HEK293 (cell line): ENCODE measurements around the gene UBL7.

Experiments
- CTCF ChIA-PET: fragments of 350-600 bp; formaldehyde crosslinking; extraction: SDS; loops from one replicate; lab custom pipeline; 2021; ENCODE audit warnings: antibody characterized with exemption; lab: Yijun Ruan, JAX
- POLR2A ChIA-PET: fragments of 300-600 bp; formaldehyde crosslinking; extraction: SDS; loops from one replicate; lab custom pipeline; 2020; ENCODE audit warnings: antibody characterized with exemption, inconsistent platforms; lab: Yijun Ruan, JAX
- H3K27ac ChIP-seq: fragments of 200-500 bp; sonication (Bioruptor generic); 2 replicates; pipeline ENCODE4 v1.5.1; 2014; ENCODE audit warnings: low read depth, low read length, control low read depth, inconsistent platforms; ENCODE audit errors: extremely low read depth
- H3K36me3 ChIP-seq, 2 experiments: fragments of 200-500 bp in 1 of 2; sonication (Bioruptor generic) in 1 of 2; 1 replicate in 1 of 2; 2 replicates in 1 of 2; pipeline ENCODE4 v1.5.1; 2014 to 2017; ENCODE audit warnings: inconsistent platforms in 2 of 2, low read length in 2 of 2; ENCODE audit not compliant: control insufficient read depth in 2 of 2, insufficient read depth in 1 of 2
- H3K4me1 ChIP-seq: fragments of 200-500 bp; sonication (Bioruptor generic); 2 replicates; pipeline ENCODE4 v1.5.1; 2014; ENCODE audit warnings: mild to moderate bottlenecking, low read length, inconsistent platforms; ENCODE audit not compliant: control insufficient read depth, insufficient read depth
- H3K4me3 ChIP-seq: 2 replicates; pipeline ENCODE4 v1.5.1; 2011; ENCODE audit warnings: low read depth, mild to moderate bottlenecking, control low read depth, low read length, moderate library complexity
- H3K9me3 ChIP-seq: fragments of 200-500 bp; sonication (Bioruptor generic); 2 replicates; pipeline ENCODE4 v1.5.1; 2014; ENCODE audit warnings: low read depth, low read length, inconsistent platforms; ENCODE audit not compliant: control insufficient read depth, insufficient read depth
- BCL11B ChIP-seq: fragments of 450-650 bp; formaldehyde crosslinking; IDR thresholded peaks from 2 replicates; pipeline ENCODE4 v1.5.1; 2016; ENCODE audit warnings: low read depth, missing biosample characterization, missing genetic modification characterization
- GLI2 ChIP-seq: fragments of 450-650 bp; formaldehyde crosslinking; IDR thresholded peaks from 2 replicates; pipeline ENCODE4; 2017; ENCODE audit warnings: missing biosample characterization, missing genetic modification characterization, low read depth, borderline replicate concordance
- GLIS2 ChIP-seq: fragments of 450-650 bp; formaldehyde crosslinking; IDR thresholded peaks from 2 replicates; pipeline ENCODE4 v1.5.1; 2016; ENCODE audit warnings: missing biosample characterization, missing genetic modification characterization
- KLF1 ChIP-seq: fragments of 450-650 bp; formaldehyde crosslinking; IDR thresholded peaks from 2 replicates; pipeline ENCODE4 v1.5.1; 2016; ENCODE audit warnings: missing biosample characterization, missing genetic modification characterization
- KLF8 ChIP-seq: fragments of 450-650 bp; formaldehyde crosslinking; IDR thresholded peaks from 2 replicates; pipeline ENCODE4 v1.5.1; 2016; ENCODE audit warnings: missing biosample characterization, missing genetic modification characterization
- MYNN ChIP-seq: fragments of 450-650 bp; formaldehyde crosslinking; IDR thresholded peaks from 2 replicates; pipeline ENCODE4 v1.5.1; 2016; ENCODE audit warnings: missing biosample characterization, missing genetic modification characterization, borderline replicate concordance
- PRDM1 ChIP-seq: fragments of 450-650 bp; formaldehyde crosslinking; IDR thresholded peaks from 2 replicates; pipeline ENCODE4; 2016; ENCODE audit warnings: missing biosample characterization, missing genetic modification characterization
- ZBTB44 ChIP-seq: fragments of 450-650 bp; IDR thresholded peaks from 2 replicates; pipeline ENCODE4 v1.5.1; 2018; ENCODE audit warnings: missing biosample characterization, mild to moderate bottlenecking, missing genetic modification characterization
- ZFHX2 ChIP-seq: fragments of 450-650 bp; formaldehyde crosslinking; conservative IDR thresholded peaks from 2 replicates; pipeline ENCODE4 v1.5.1; 2016; ENCODE audit warnings: missing biosample characterization, missing genetic modification characterization
- ZFP69B ChIP-seq: fragments of 450-650 bp; formaldehyde crosslinking; IDR thresholded peaks from 2 replicates; pipeline ENCODE4 v1.5.1; 2016; ENCODE audit warnings: missing biosample characterization, missing genetic modification characterization
- ZNF138 ChIP-seq: fragments of 450-650 bp; formaldehyde crosslinking; IDR thresholded peaks from 2 replicates; pipeline ENCODE4 v1.5.1; 2016; ENCODE audit warnings: missing biosample characterization, missing genetic modification characterization, borderline replicate concordance
- ZNF148 ChIP-seq: fragments of 450-650 bp; formaldehyde crosslinking; IDR thresholded peaks from 2 replicates; pipeline ENCODE4 v1.5.0; 2017; ENCODE audit warnings: missing biosample characterization, missing genetic modification characterization, borderline replicate concordance
- ZNF23 ChIP-seq: fragments of 450-650 bp; formaldehyde crosslinking; IDR thresholded peaks from 2 replicates; pipeline ENCODE4 v1.5.1; 2016; ENCODE audit warnings: missing biosample characterization, missing genetic modification characterization, borderline replicate concordance
- ZNF248 ChIP-seq: fragments of 450-650 bp; formaldehyde crosslinking; IDR thresholded peaks from 2 replicates; pipeline ENCODE4 v1.5.1; 2017; ENCODE audit warnings: missing biosample characterization, missing genetic modification characterization
- ZNF311 ChIP-seq: fragments of 450-650 bp; formaldehyde crosslinking; IDR thresholded peaks from 2 replicates; pipeline ENCODE4 v1.5.1; 2017; ENCODE audit warnings: missing biosample characterization, missing genetic modification characterization, borderline replicate concordance
- ZNF324 ChIP-seq: fragments of 450-650 bp; formaldehyde crosslinking; IDR thresholded peaks from 2 replicates; pipeline ENCODE4 v1.5.1; 2016; ENCODE audit warnings: missing biosample characterization, missing genetic modification characterization
- ZNF354C ChIP-seq: fragments of 450-650 bp; formaldehyde crosslinking; IDR thresholded peaks from 2 replicates; pipeline ENCODE4 v1.5.1; 2016; ENCODE audit warnings: missing biosample characterization, missing genetic modification characterization, low read depth, borderline replicate concordance
- ZNF394 ChIP-seq: fragments of 450-650 bp; formaldehyde crosslinking; IDR thresholded peaks from 2 replicates; pipeline ENCODE4 v1.5.1; 2016; ENCODE audit warnings: missing biosample characterization, missing genetic modification characterization, mild to moderate bottlenecking, moderate library complexity, borderline replicate concordance
- ZNF416 ChIP-seq: fragments of 450-650 bp; formaldehyde crosslinking; IDR thresholded peaks from 2 replicates; pipeline ENCODE4 v1.5.1; 2016; ENCODE audit warnings: missing biosample characterization, missing genetic modification characterization
- ZNF449 ChIP-seq: fragments of 450-650 bp; formaldehyde crosslinking; IDR thresholded peaks from 2 replicates; pipeline ENCODE4 v1.5.1; 2017; ENCODE audit warnings: missing biosample characterization, mild to moderate bottlenecking, missing genetic modification characterization, moderate library complexity
- ZNF529 ChIP-seq: fragments of 450-650 bp; formaldehyde crosslinking; IDR thresholded peaks from 2 replicates; pipeline ENCODE4 v1.5.1; 2017; ENCODE audit warnings: missing genetic modification characterization, missing biosample characterization; ENCODE audit not compliant: insufficient replicate concordance
- ZNF561 ChIP-seq: fragments of 450-650 bp; IDR thresholded peaks from 2 replicates; pipeline ENCODE4 v1.5.1; 2018; ENCODE audit warnings: missing biosample characterization, missing genetic modification characterization, borderline replicate concordance
- ZNF621 ChIP-seq: fragments of 450-650 bp; formaldehyde crosslinking; IDR thresholded peaks from 2 replicates; pipeline ENCODE4 v1.5.1; 2017; ENCODE audit warnings: missing biosample characterization, missing genetic modification characterization
- ZNF654 ChIP-seq: fragments of 450-650 bp; formaldehyde crosslinking; IDR thresholded peaks from 2 replicates; pipeline ENCODE4 v1.5.1; 2016; ENCODE audit warnings: low read depth, missing biosample characterization, missing genetic modification characterization
- ZNF707 ChIP-seq: fragments of 450-650 bp; formaldehyde crosslinking; IDR thresholded peaks from 2 replicates; pipeline ENCODE4 v1.5.1; 2016; ENCODE audit warnings: missing biosample characterization, missing genetic modification characterization
- ZNF837 ChIP-seq: fragments of 450-650 bp; formaldehyde crosslinking; IDR thresholded peaks from 2 replicates; pipeline ENCODE4 v1.5.1; 2016; ENCODE audit warnings: missing biosample characterization, missing genetic modification characterization
- TF ChIP-seq, protein P1 (sequence below): fragments of 450-650 bp; formaldehyde crosslinking; IDR thresholded peaks from 2 replicates; pipeline ENCODE4 v1.5.1; 2016; ENCODE audit warnings: missing biosample characterization, missing genetic modification characterization, low read depth

Gene UBL7

DNA sequence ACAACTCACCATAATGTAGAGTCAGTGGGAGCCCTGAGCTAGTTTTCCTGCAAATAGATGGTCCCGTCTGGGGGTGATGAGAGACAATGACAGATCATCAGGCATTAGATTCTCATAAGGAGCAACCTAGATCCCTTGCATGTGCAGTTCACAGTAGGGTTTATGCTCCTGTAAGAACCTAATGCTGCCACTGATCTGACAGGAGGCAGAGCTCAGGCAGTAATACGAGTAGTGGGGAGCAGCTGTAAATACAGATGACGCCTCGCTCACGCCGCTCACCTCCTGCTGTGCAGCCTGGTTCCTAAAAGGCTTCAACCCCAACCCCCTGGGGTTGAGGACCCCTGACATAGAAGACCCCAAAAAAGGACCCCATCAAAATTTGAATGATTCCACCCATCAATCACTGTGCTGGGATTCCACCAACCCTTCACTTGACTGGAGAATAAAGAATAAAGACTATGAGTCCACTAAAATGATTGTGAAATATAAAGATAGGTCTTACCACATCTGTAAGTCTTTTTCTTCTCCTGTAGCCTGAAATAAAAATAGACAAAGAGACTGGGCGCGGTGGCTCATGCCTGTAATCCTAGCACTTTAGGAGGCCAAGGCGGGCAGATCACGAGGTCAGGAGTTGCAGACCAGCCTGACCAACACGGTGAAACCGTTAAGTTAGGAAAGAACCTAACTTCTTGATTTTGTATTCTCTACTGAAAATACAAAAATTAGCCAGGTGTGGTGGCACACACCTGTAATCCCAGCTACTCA is 9.9 kb upstream of the UBL7 start:
- Histone ChIP-seq H3K4me3 (no peak overlapping the region), H3K9me3 (no peaks in the 10 kb centered on the region), H3K36me3 (peaks cover 37 to 41% of the 10 kb centered on the region in 2 experiments), H3K27ac (no peak overlapping the region), H3K4me1 (no peaks in the 10 kb centered on the region)
- ChIA-PET POLR2A (interaction anchor here (0.7 to 2.4 kb wide), 4 partner anchors 10 to 311 kb away, joined by 3 to 9 read pairs (median 4); partner anchors contain the start of gene UBL7), CTCF (interaction anchor here (0.6 to 1.4 kb wide), 4 partner anchors 12 to 123 kb away, joined by 3 to 4 read pairs (median 4); no protein-coding TSS in a partner anchor)
- no peak for TF ChIP-seq ZNF529
- TF ChIP-seq ZNF621 = no peak
- no peak for TF ChIP-seq GLIS2
- TF ChIP-seq ZFP69B (tag by site-specific recombination) = no peak
- TF ChIP-seq ZNF654 (tag by site-specific recombination) = no peak
- no peak for TF ChIP-seq ZNF837 (tag by site-specific recombination)
- TF ChIP-seq ZNF148 (tag by site-specific recombination) = no peak
- no peak for TF ChIP-seq ZFHX2 (tag by site-specific recombination)
- TF ChIP-seq ZNF248 (tag by site-specific recombination) = no peak
- TF ChIP-seq ZNF324 (tag by site-specific recombination) = no peak
- TF ChIP-seq ZNF138 (tag by site-specific recombination) = no peak
- TF ChIP-seq ZNF23 (tag by site-specific recombination) = no peak
- no peak for TF ChIP-seq ZBTB44 (tag by site-specific recombination)
- TF ChIP-seq GLI2 (tag by site-specific recombination) = no peak
- no peak for TF ChIP-seq ZNF311 (tag by site-specific recombination)
- no peak for TF ChIP-seq KLF8 (tag by site-specific recombination)
- no peak for TF ChIP-seq ZNF416
- no peak for TF ChIP-seq BCL11B
- TF ChIP-seq KLF1 (tag by site-specific recombination) = no peak
- TF ChIP-seq ZNF561 = no peak

DNA sequence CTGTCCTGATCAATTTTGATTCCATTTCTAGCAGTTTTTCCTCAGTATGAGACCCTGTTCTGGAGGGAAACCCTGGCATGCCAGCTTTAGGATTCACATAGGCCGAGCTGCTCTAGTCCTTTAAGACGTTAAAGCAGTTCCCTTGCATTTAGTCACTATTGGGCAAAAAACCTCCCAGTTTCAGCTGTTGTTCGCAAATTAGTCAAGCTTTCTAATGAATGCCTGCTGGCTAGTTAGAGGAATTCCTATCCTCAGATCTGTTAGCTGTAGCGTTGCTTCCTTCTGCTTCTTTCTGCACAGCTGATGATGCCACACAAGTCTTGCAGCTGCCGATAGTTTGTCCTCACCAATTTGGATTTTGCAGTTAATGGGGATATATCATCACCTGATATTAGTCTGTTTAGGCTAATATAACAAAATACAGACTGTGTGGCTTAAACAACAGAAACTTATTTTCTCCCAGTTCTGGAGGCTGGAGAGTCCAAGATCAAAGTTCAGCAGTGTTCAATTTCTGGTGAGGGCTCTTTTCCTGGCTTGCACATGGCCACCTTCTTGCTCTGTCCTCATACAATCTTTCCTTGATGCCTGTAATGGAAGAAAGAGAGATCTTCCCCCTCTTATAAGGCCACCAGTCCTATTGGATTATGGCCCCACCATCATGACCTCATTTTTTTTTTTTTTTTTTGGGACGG is 7.5 kb upstream of the UBL7 start:
- ChIA-PET CTCF (interaction anchor here (0.6 to 0.9 kb wide), 2 partner anchors 30 to 433 kb away, joined by 4 read pairs; no protein-coding TSS in a partner anchor), POLR2A (no interaction called here)
- no peaks in the 10 kb centered on the region for H3K4me1 ChIP-seq
- H3K36me3 ChIP-seq = peaks cover 31 to 47% of the 10 kb centered on the region in 2 experiments
- H3K4me3 ChIP-seq = no peak overlapping the region
- no peak overlapping the region for H3K27ac ChIP-seq
- no peaks in the 10 kb centered on the region for H3K9me3 ChIP-seq
- TF ChIP-seq MYNN (tag by site-specific recombination) = no peak
- no peak for TF ChIP-seq PRDM1 (tag by site-specific recombination)
- TF ChIP-seq ZNF354C (tag by site-specific recombination) = no peak
- no peak for TF ChIP-seq ZNF449 (tag by site-specific recombination)
- TF ChIP-seq, protein P1, sequence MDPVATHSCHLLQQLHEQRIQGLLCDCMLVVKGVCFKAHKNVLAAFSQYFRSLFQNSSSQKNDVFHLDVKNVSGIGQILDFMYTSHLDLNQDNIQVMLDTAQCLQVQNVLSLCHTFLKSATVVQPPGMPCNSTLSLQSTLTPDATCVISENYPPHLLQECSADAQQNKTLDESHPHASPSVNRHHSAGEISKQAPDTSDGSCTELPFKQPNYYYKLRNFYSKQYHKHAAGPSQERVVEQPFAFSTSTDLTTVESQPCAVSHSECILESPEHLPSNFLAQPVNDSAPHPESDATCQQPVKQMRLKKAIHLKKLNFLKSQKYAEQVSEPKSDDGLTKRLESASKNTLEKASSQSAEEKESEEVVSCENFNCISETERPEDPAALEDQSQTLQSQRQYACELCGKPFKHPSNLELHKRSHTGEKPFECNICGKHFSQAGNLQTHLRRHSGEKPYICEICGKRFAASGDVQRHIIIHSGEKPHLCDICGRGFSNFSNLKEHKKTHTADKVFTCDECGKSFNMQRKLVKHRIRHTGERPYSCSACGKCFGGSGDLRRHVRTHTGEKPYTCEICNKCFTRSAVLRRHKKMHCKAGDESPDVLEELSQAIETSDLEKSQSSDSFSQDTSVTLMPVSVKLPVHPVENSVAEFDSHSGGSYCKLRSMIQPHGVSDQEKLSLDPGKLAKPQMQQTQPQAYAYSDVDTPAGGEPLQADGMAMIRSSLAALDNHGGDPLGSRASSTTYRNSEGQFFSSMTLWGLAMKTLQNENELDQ (tag by site-specific recombination) = no peak
- no peak for TF ChIP-seq ZNF394 (tag by site-specific recombination)
- no peak for TF ChIP-seq ZNF707 (tag by site-specific recombination)
